Caco-2 (cell line): ENCODE results near the gene TMEM132C. TPM values are rescaled to one million over a fixed set of nuclear protein-coding genes. Genes with fewer than 3 reads are reported as not detected.

Experiments
- BruUV-seq: library from RNA; stranded (reverse); fragments of 400-500 nt; replicated peaks from 2 replicates; lab custom pipeline; 2021; lab: Mats Ljungman, UMichigan
- CTCF ChIA-PET: fragments of 300-600 bp; sonication (Branson Sonifier 250); formaldehyde crosslinking; loops from one replicate; lab custom pipeline; 2022; ENCODE audit warnings: antibody characterized with exemption; lab: Charles Lee
- POLR2A ChIA-PET: fragments of 300-600 bp; sonication (Branson Sonifier 250); formaldehyde crosslinking; loops from one replicate; lab custom pipeline; 2022; ENCODE audit warnings: antibody characterized with exemption; lab: Charles Lee
- DNase-seq, 2 experiments: peaks; one replicate each; pipeline versions ENCODE4 v3.0.0 to v3.0.0-alpha.2; 2020 to 2022
- H3K27me3 ChIP-seq: replicated peaks from 2 replicates; pipeline ENCODE4 v1.6.0; 2011; ENCODE audit warnings: low read length; ENCODE audit not compliant: control insufficient read depth, insufficient read depth
- H3K36me3 ChIP-seq: 2 replicates; pipeline ENCODE4 v1.5.1; 2011; ENCODE audit warnings: low read length; ENCODE audit not compliant: control insufficient read depth, insufficient read depth
- H3K4me1 ChIP-seq: fragments of 250-450 bp; sonication (Bioruptor Pico); 2 replicates; pipeline ENCODE4 v1.5.1; 2020; ENCODE audit warnings: mild to moderate bottlenecking
- H3K4me3 ChIP-seq: 2 replicates; pipeline ENCODE4 v1.5.1; 2011; ENCODE audit warnings: low read depth, mild to moderate bottlenecking, control low read depth, low read length
- H3K9me3 ChIP-seq: fragments of 250-450 bp; sonication (Bioruptor Pico); 2 replicates; pipeline ENCODE4 v1.5.1; 2020; ENCODE audit warnings: mild to moderate bottlenecking, moderate library complexity
- H3K27ac Mint-ChIP-seq: one replicate; pipeline ENCODE4 v1.8.0; 2022; ENCODE audit warnings: mixed read lengths; ENCODE audit not compliant: unreplicated experiment
- H3K27me3 Mint-ChIP-seq: one replicate; pipeline ENCODE4 v1.8.0; 2022; ENCODE audit warnings: mixed read lengths; ENCODE audit not compliant: insufficient read depth, unreplicated experiment
- H3K36me3 Mint-ChIP-seq: one replicate; pipeline ENCODE4 v1.8.0; 2022; ENCODE audit warnings: mild to moderate bottlenecking, mixed read lengths; ENCODE audit not compliant: insufficient read depth, unreplicated experiment
- H3K4me1 Mint-ChIP-seq: one replicate; pipeline ENCODE4 v1.8.0; 2022; ENCODE audit warnings: low read depth, mixed read lengths; ENCODE audit not compliant: unreplicated experiment
- H3K4me3 Mint-ChIP-seq: one replicate; pipeline ENCODE4 v1.8.0; 2022; ENCODE audit warnings: mild to moderate bottlenecking, moderate library complexity, mixed read lengths; ENCODE audit not compliant: unreplicated experiment
- H3K9me3 Mint-ChIP-seq: one replicate; pipeline ENCODE4 v1.8.0; 2022; ENCODE audit warnings: mixed read lengths; ENCODE audit not compliant: unreplicated experiment
- intact Hi-C: fragments of 100-400 bp; cut with micrococcal nuclease; formaldehyde crosslinking; loops from one replicate; pipeline ENCODE4 v1.10.0; 2022; ENCODE audit not compliant: unreplicated experiment
- total RNA-seq: library from RNA; stranded (reverse); gene quantifications from 2 replicates; pipeline ENCODE4 v1.2.3, GENCODE V29; 2022
- TF ChIP-seq, protein P1 (sequence below), 2 experiments: fragments of 200-600 bp in 1 of 2; IDR thresholded peaks; 1 replicate in 1 of 2; 2 replicates in 1 of 2; pipeline versions ENCODE4 v1.5.1 to v1.8.0; 2011 to 2022; ENCODE audit warnings: antibody characterized with exemption in 1 of 2, control low read depth in 1 of 2, inconsistent platforms in 1 of 2, low read depth in 1 of 2, low read length in 1 of 2, mild to moderate bottlenecking in 1 of 2, moderate library complexity in 1 of 2; ENCODE audit not compliant: insufficient read depth in 1 of 2, severe bottlenecking in 1 of 2, unreplicated experiment in 1 of 2

TMEM132C gene
- total RNA-seq, 1 experiment from 2014 or later: not detected

DNA sequence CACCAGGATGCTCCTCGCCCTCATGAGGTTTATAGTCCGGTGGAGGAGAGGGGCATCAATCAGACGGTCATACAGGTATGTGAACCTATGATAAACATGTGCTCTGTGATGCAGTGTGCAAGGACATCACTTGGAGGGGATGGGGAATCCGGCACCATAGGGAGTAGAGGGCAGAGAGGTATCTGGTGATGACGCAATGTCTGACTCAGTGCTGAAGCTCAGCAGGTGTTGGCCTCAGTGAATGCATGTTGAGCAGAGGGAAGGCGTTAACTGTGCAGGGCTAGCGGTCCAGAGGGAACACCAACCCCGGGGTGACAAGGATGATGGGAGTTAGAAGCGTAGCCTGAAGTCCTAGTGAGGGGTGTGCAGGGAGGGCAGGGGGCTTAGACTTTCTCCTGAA lies 200.9 kb downstream of the TMEM132C start:
- CTCF ChIA-PET: no interaction called here
- no peaks in the 10 kb centered on the region for H3K36me3 Mint-ChIP-seq

DNA sequence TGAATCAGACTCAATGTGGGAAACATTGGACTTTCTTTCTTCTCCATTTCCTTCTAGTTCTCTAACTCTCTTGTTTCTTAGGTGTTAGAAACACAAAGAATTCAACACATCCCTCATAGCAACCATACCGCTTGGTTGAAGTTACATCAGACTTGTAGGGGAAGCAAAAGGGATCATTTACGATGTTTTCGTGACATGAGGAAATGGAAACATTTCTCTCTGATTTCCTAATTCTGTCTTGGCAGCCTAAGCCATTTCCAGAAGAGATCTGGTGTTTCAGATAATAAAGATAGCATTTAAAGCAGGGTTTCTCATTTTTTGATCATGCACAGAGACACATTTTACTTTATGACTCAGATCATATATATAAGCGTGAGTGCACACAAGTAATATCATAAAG lies 202.0 kb downstream of the TMEM132C start:
- no peak overlapping the region for H3K4me3 Mint-ChIP-seq
- H3K27me3 Mint-ChIP-seq: peaks cover 5% of the 10 kb centered on the region
- no peak for DNase-seq
- Histone ChIP-seq H3K4me1 (no peaks in the 10 kb centered on the region), H3K4me3 (no peak overlapping the region), H3K27me3 (no peaks in the 10 kb centered on the region), H3K36me3 (no peaks in the 10 kb centered on the region), H3K9me3 (no peaks in the 10 kb centered on the region)
- H3K9me3 Mint-ChIP-seq: peaks cover 14% of the 10 kb centered on the region
- intact Hi-C loops: no loop called here
- ChIA-PET POLR2A (no interaction called here), CTCF (no interaction called here)
- peaks cover 7% of the 10 kb centered on the region for H3K36me3 Mint-ChIP-seq
- no TSS peak for BruUV-seq
- TF ChIP-seq, protein P1, sequence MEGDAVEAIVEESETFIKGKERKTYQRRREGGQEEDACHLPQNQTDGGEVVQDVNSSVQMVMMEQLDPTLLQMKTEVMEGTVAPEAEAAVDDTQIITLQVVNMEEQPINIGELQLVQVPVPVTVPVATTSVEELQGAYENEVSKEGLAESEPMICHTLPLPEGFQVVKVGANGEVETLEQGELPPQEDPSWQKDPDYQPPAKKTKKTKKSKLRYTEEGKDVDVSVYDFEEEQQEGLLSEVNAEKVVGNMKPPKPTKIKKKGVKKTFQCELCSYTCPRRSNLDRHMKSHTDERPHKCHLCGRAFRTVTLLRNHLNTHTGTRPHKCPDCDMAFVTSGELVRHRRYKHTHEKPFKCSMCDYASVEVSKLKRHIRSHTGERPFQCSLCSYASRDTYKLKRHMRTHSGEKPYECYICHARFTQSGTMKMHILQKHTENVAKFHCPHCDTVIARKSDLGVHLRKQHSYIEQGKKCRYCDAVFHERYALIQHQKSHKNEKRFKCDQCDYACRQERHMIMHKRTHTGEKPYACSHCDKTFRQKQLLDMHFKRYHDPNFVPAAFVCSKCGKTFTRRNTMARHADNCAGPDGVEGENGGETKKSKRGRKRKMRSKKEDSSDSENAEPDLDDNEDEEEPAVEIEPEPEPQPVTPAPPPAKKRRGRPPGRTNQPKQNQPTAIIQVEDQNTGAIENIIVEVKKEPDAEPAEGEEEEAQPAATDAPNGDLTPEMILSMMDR (IDR thresholded peaks at IDR 0.05; ENCODE audit: insufficient read depth in 1 of 2, low read depth in 1 of 2, low read length in 1 of 2, severe bottlenecking in 1 of 2, unreplicated experiment in 1 of 2): no peak
- H3K27ac Mint-ChIP-seq: no peak overlapping the region
- no peaks in the 10 kb centered on the region for H3K4me1 Mint-ChIP-seq

More for the DNA sequence above, 200.9 kb downstream of the TMEM132C start:
- Mint-ChIP-seq H3K27ac (no peak overlapping the region), H3K27me3 (peaks cover 2% of the 10 kb centered on the region), H3K4me1 (no peaks in the 10 kb centered on the region), H3K4me3 (no peak overlapping the region), H3K9me3 (peaks cover 3% of the 10 kb centered on the region)
- no peaks in the 10 kb centered on the region for H3K27me3 ChIP-seq
- BruUV-seq: no TSS peak
- TF ChIP-seq, protein P1 (IDR thresholded peaks at IDR 0.05; ENCODE audit: insufficient read depth in 1 of 2, low read depth in 1 of 2, low read length in 1 of 2, severe bottlenecking in 1 of 2, unreplicated experiment in 1 of 2): no peak
- H3K4me3 ChIP-seq: no peak overlapping the region
- intact Hi-C loops: no loop called here
- no peaks in the 10 kb centered on the region for H3K4me1 ChIP-seq
- DNase-seq: no peak
- H3K9me3 ChIP-seq: no peaks in the 10 kb centered on the region
- H3K36me3 ChIP-seq: no peaks in the 10 kb centered on the region
- POLR2A ChIA-PET: no interaction called here

DNA sequence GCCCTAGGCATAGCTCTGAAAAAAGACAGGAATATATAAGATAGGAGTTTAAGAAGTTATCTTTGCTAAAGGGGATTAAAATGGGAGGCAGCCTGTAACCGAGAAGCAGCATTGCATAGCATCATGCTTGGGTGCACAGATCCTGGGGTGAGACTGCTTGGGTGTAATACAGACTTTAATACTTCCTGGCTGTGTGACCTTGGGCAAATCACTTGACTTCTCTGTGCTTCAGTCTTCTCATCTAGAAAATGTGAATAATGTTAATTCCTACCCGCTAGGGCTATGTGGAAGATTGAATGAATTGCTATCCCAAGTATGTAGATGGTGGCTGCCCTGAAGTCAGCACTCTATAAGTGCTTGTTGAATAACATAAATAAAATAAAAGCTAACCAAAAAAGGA lies 204.5 kb downstream of the TMEM132C start:
- Mint-ChIP-seq H3K36me3 (peaks cover 7% of the 10 kb centered on the region), H3K4me1 (no peaks in the 10 kb centered on the region), H3K27ac (no peak overlapping the region), H3K4me3 (no peak overlapping the region), H3K27me3 (peaks cover 5% of the 10 kb centered on the region), H3K9me3 (peaks cover 15% of the 10 kb centered on the region)
- H3K36me3 ChIP-seq: no peaks in the 10 kb centered on the region
- no peaks in the 10 kb centered on the region for H3K9me3 ChIP-seq
- no TSS peak for BruUV-seq
- no peak overlapping the region for H3K4me3 ChIP-seq
- intact Hi-C loops: no loop called here
- ChIA-PET CTCF (no interaction called here), POLR2A (no interaction called here)
- H3K4me1 ChIP-seq: no peaks in the 10 kb centered on the region
- TF ChIP-seq, protein P1 (IDR thresholded peaks at IDR 0.05; ENCODE audit: insufficient read depth in 1 of 2, low read depth in 1 of 2, low read length in 1 of 2, severe bottlenecking in 1 of 2, unreplicated experiment in 1 of 2): no peak
- H3K27me3 ChIP-seq: no peaks in the 10 kb centered on the region
- DNase-seq: no peak
